Kidney tubule cell (primary cell): ENCODE results near the gene GYS2.

ENCODE experiments used
- DNase-seq: peaks from one replicate; pipeline ENCODE4 v3.0.0-alpha.2; 2018; ENCODE audit warnings: low spot score

Gene GYS2

GRCh38 chr12:21502872-21503271, 101.8 kb downstream of the GYS2 start:
- no peak for DNase-seq

- peak; percentile 35 for DNase-seq
Measured at GRCh38 chr12:21502164-21502496, 102.5 kb downstream of the GYS2 start.

GRCh38 chr12:21501258-21502163, 103.1 kb downstream of the GYS2 start, which contains the start of the genes GOLT1B and RECQL:
Gene GOLT1B, plus strand, starts transcription at chr12:21501789. Its CDS starts 135 bp downstream, at chr12:21501924.
Gene RECQL, minus strand, starts transcription at chr12:21501635. Its CDS starts 2,065 bp downstream, at chr12:21499570.
- peak; percentile 98 for DNase-seq

- no peak for DNase-seq
Measured at GRCh38 chr12:21500786-21501257, 103.8 kb downstream of the GYS2 start.

- no peak for DNase-seq
Measured at GRCh38 chr12:21499765-21500164, 104.9 kb downstream of the GYS2 start.
